Liver (tissue), 9 donors: ENCODE measurements around the gene CXXC5. TPM values are rescaled to one million over a fixed set of nuclear protein-coding genes. Genes with fewer than 3 reads are reported as not detected.

Source experiments
- DNase-seq: peaks from one replicate; pipeline ENCODE4 v3.0.0-alpha.2; 2017; ENCODE audit warnings: low spot score
- H3K27ac ChIP-seq, 2 donors: one replicate each; pipeline ENCODE4 v1.7.0; 2013; ENCODE audit warnings: inconsistent platforms in 2 of 2, low read length in 2 of 2, control low read depth in 1 of 2, low read depth in 1 of 2, mild to moderate bottlenecking in 1 of 2
- H3K27me3 ChIP-seq, 4 donors: one replicate each; pipeline versions ENCODE4 v1.6.1 to v1.7.0; 2013; ENCODE audit warnings: low read length in 3 of 4, inconsistent platforms in 1 of 4, mild to moderate bottlenecking in 1 of 4, moderate library complexity in 1 of 4; ENCODE audit not compliant: control insufficient read depth in 4 of 4, insufficient read depth in 4 of 4
- H3K36me3 ChIP-seq, 4 donors: one replicate each; pipeline versions ENCODE4 v1.6.1 to v1.7.0; 2013; ENCODE audit warnings: low read length in 3 of 4, mild to moderate bottlenecking in 3 of 4, low read depth in 1 of 4, moderate library complexity in 1 of 4; ENCODE audit not compliant: control insufficient read depth in 4 of 4, insufficient read depth in 3 of 4
- H3K4me1 ChIP-seq, 4 donors: one replicate each; pipeline versions ENCODE4 v1.6.1 to v1.7.0; 2013; ENCODE audit warnings: low read length in 3 of 4, mild to moderate bottlenecking in 3 of 4, moderate library complexity in 1 of 4; ENCODE audit not compliant: control insufficient read depth in 4 of 4, insufficient read depth in 4 of 4
- H3K4me3 ChIP-seq, 3 donors: one replicate each; pipeline versions ENCODE4 v1.6.1 to v1.7.0; 2013; ENCODE audit warnings: low read length in 3 of 3, control low read depth in 1 of 3, low read depth in 1 of 3, mild to moderate bottlenecking in 1 of 3
- H3K9ac ChIP-seq, 2 donors: one replicate each; pipeline ENCODE4 v1.7.0; 2013; ENCODE audit warnings: low read length in 2 of 2, mild to moderate bottlenecking in 2 of 2, moderate library complexity in 2 of 2, control low read depth in 1 of 2, low read depth in 1 of 2
- H3K9me3 ChIP-seq, 4 donors: one replicate each; pipeline versions ENCODE4 v1.6.1 to v1.7.0; 2013; ENCODE audit warnings: low read length in 3 of 4; ENCODE audit not compliant: control insufficient read depth in 4 of 4
- ATF3 ChIP-seq: IDR thresholded peaks from 2 replicates; pipeline ENCODE4 v1.6.1; 2016; ENCODE audit warnings: antibody characterized with exemption
- HNF4A ChIP-seq, 2 donors: conservative IDR thresholded peaks; 2 replicates each; pipeline ENCODE4 v1.6.1; 2016; ENCODE audit warnings: antibody characterized with exemption in 2 of 2, mild to moderate bottlenecking in 2 of 2
- HNF4G ChIP-seq: IDR thresholded peaks from 2 replicates; pipeline ENCODE4 v1.6.1; 2016; ENCODE audit warnings: antibody characterized with exemption
- MAX ChIP-seq: IDR thresholded peaks from 2 replicates; pipeline ENCODE4 v1.6.1; 2016; ENCODE audit warnings: antibody characterized with exemption
- RAD21 ChIP-seq, 2 donors: IDR thresholded peaks; 2 replicates each; pipeline ENCODE4 v1.6.1; 2016; ENCODE audit warnings: antibody characterized with exemption in 2 of 2, mild to moderate bottlenecking in 2 of 2
- REST ChIP-seq: IDR thresholded peaks from 2 replicates; pipeline ENCODE4 v1.6.1; 2016; ENCODE audit warnings: antibody characterized with exemption, mild to moderate bottlenecking
- RXRA ChIP-seq, 2 donors: IDR thresholded peaks; 2 replicates each; pipeline ENCODE4 v1.6.1; 2017 to 2018; ENCODE audit warnings: antibody characterized with exemption in 2 of 2, mild to moderate bottlenecking in 1 of 2
- SP1 ChIP-seq: IDR thresholded peaks from 2 replicates; pipeline ENCODE4 v1.6.1; 2018; ENCODE audit warnings: antibody characterized with exemption, mild to moderate bottlenecking
- TAF1 ChIP-seq: conservative IDR thresholded peaks from 2 replicates; pipeline ENCODE4 v1.6.1; 2016; ENCODE audit warnings: antibody characterized with exemption, mild to moderate bottlenecking
- YY1 ChIP-seq: IDR thresholded peaks from 2 replicates; pipeline ENCODE4 v1.6.1; 2016; ENCODE audit warnings: antibody characterized with exemption, mild to moderate bottlenecking
- WGBS: extraction: QIAGEN DNeasy Blood & Tissue Kit; methylation state at CpG from one replicate; pipeline ENCODE4 v1.1.7; 2013; 5-methylcytosine and 5-hydroxymethylcytosine counted together
- polyA plus RNA-seq, 2 donors: library from polyadenylated mRNA; stranded (reverse) in 1 of 2; unstranded in 1 of 2; fragments of 200-250 nt in 1 of 2; fragments of >200 nt in 1 of 2; fragmentation: Nextera tagmentation in 1 of 2; extraction: Ambion mirVana in 1 of 2; gene quantifications; one replicate each; pipeline versions ENCODE4 v1.2.1 to v1.2.3, GENCODE V29; 2013 to 2015
- total RNA-seq, 2 donors: library from RNA; depleted of rRNA; stranded (reverse); fragments of >200 nt; gene quantifications; one replicate each; pipeline ENCODE4 v1.2.3, GENCODE V29; 2014
- donor health status: healthy.
- donor health status: healthy.
- donor health status: healthy.
- donor health status: healthy.
- donor health status: healthy.

The CXXC5 gene
- total and polyA plus RNA-seq, 4 donors = 40.6 to 78.6 (median 64.5) TPM

- peaks cover 13 to 21% (median 15%) of the 10 kb centered on the region in 4 donors for H3K36me3 ChIP-seq
- H3K9me3 ChIP-seq = no peaks in the 10 kb centered on the region
- H3K27me3 ChIP-seq = no peaks in the 10 kb centered on the region
- H3K4me3 ChIP-seq = no peak overlapping the region
- TF ChIP-seq RXRA (IDR thresholded peaks at IDR 0.05) (peak in 1 of 2 donors; percentile 15), TAF1 (no peak), YY1 (no peak), MAX (no peak), ATF3 (no peak), RAD21 (IDR thresholded peaks at IDR 0.05) (peak in 1 of 2 donors; percentile 39), REST (no peak)
- H3K9ac ChIP-seq = no peak overlapping the region
- 43% methylated on average over 19 of the region's 19 CpGs for WGBS
- DNase-seq = no peak
- H3K4me1 ChIP-seq = peaks cover 35 to 97% (median 80%) of the 10 kb centered on the region in 4 donors
- H3K27ac ChIP-seq = peak overlapping the region; percentile 74 to 76
Measured at GRCh38 chr5:139684881-139685749, 37.0 kb downstream of the CXXC5 start.

- 37% methylated on average over 5 of the region's 5 CpGs for WGBS
Measured at GRCh38 chr5:139685886-139686285, 37.7 kb downstream of the CXXC5 start.

GRCh38 chr5:139686356-139686705 lies 38.2 kb downstream of the CXXC5 start:
- H3K4me1 ChIP-seq = peaks cover 37 to 86% (median 74%) of the 10 kb centered on the region in 4 donors
- no peak overlapping the region for H3K9ac ChIP-seq
- no peak for TF ChIP-seq HNF4G
- H3K27ac ChIP-seq = peak overlapping the region; percentile 74 to 76
- no peak for DNase-seq
- 59% methylated on average over 5 of the region's 5 CpGs for WGBS
- peaks cover 5 to 14% (median 9%) of the 10 kb centered on the region in 4 donors for H3K36me3 ChIP-seq
- no peaks in the 10 kb centered on the region for H3K27me3 ChIP-seq
- H3K9me3 ChIP-seq = no peaks in the 10 kb centered on the region
- no peak overlapping the region for H3K4me3 ChIP-seq

More at GRCh38 chr5:139685886-139686285, 37.7 kb downstream of the CXXC5 start:
- peak in 1 of 2 donors; percentile 3 for TF ChIP-seq RAD21 (IDR thresholded peaks at IDR 0.05)
- TF ChIP-seq HNF4A (conservative IDR thresholded peaks at IDR 0.05) = peak; percentile 42 to 67
- peak; percentile 56 to 73 for TF ChIP-seq RXRA (IDR thresholded peaks at IDR 0.05)
- no peak for TF ChIP-seq SP1
- Histone ChIP-seq H3K9ac (no peak overlapping the region), H3K27ac (peak overlapping the region; percentile 74 to 76), H3K4me3 (no peak overlapping the region), H3K27me3 (no peaks in the 10 kb centered on the region), H3K9me3 (no peaks in the 10 kb centered on the region), H3K36me3 (peaks cover 8 to 19% (median 12%) of the 10 kb centered on the region in 4 donors), H3K4me1 (peaks cover 37 to 90% (median 79%) of the 10 kb centered on the region in 4 donors)
- DNase-seq = no peak
